Glutamatergic neuron (in vitro differentiated cells): ENCODE data around the gene CHRNG. TPM values are rescaled to one million over a fixed set of nuclear protein-coding genes. Genes with fewer than 3 reads are reported as not detected.

Experiments
- DNase-seq: peaks from one replicate; pipeline ENCODE4 v3.0.0; 2022
- H3K27ac Mint-ChIP-seq: one replicate; pipeline ENCODE4 v1.8.0; 2020; ENCODE audit warnings: mild to moderate bottlenecking, mixed read lengths, inconsistent platforms; ENCODE audit not compliant: unreplicated experiment
- H3K27me3 Mint-ChIP-seq: one replicate; pipeline ENCODE4 v1.8.0; 2020; ENCODE audit warnings: mild to moderate bottlenecking, moderate library complexity, mixed read lengths, inconsistent platforms; ENCODE audit not compliant: unreplicated experiment
- H3K36me3 Mint-ChIP-seq: one replicate; pipeline ENCODE4 v1.8.0; 2020; ENCODE audit warnings: mild to moderate bottlenecking, mixed read lengths, inconsistent platforms; ENCODE audit not compliant: unreplicated experiment
- H3K4me1 Mint-ChIP-seq: one replicate; pipeline ENCODE4 v1.8.0; 2020; ENCODE audit warnings: mild to moderate bottlenecking, low read depth, mixed read lengths, inconsistent platforms; ENCODE audit not compliant: unreplicated experiment
- H3K4me3 Mint-ChIP-seq: one replicate; pipeline ENCODE4 v1.8.0; 2020; ENCODE audit warnings: mild to moderate bottlenecking, mixed read lengths, inconsistent platforms; ENCODE audit not compliant: unreplicated experiment
- H3K9me3 Mint-ChIP-seq: one replicate; pipeline ENCODE4 v1.8.0; 2020; ENCODE audit warnings: mild to moderate bottlenecking, moderate library complexity, mixed read lengths, inconsistent platforms; ENCODE audit not compliant: unreplicated experiment
- CTCF ChIP-seq: fragments of 200-600 bp; sonication (generic); IDR thresholded peaks from one replicate; pipeline ENCODE4 v1.5.0; 2021; ENCODE audit not compliant: partially characterized antibody, unreplicated experiment
- total RNA-seq: library from RNA; stranded (reverse); fragmentation: NEBNext Ultra II Directional; extraction: Animal tissue kit (Norgen Biotek cat#: 25700); gene quantifications from one replicate; pipeline ENCODE4 v1.2.1, GENCODE V29; 2021; ENCODE audit not compliant: unreplicated experiment

Gene CHRNG
- total RNA-seq, 1 donor from 2014 or later, result 3.5 TPM

- no peaks in the 10 kb centered on the region for H3K9me3 Mint-ChIP-seq
- no peaks in the 10 kb centered on the region for H3K4me1 Mint-ChIP-seq
- H3K27me3 Mint-ChIP-seq, result no peaks in the 10 kb centered on the region
- H3K36me3 Mint-ChIP-seq, result peaks cover 3% of the 10 kb centered on the region
- H3K4me3 Mint-ChIP-seq, result no peak overlapping the region
- no peak for TF ChIP-seq CTCF
- no peak for DNase-seq
- no peak overlapping the region for H3K27ac Mint-ChIP-seq
Measured at GRCh38 chr2:232571026-232571474, 31.6 kb downstream of the CHRNG start.

GRCh38 chr2:232573042-232573441, 33.5 kb downstream of the CHRNG start:
- no peak for TF ChIP-seq CTCF
- Mint-ChIP-seq H3K27ac (no peak overlapping the region), H3K4me3 (no peak overlapping the region), H3K4me1 (no peaks in the 10 kb centered on the region), H3K27me3 (no peaks in the 10 kb centered on the region), H3K9me3 (no peaks in the 10 kb centered on the region), H3K36me3 (peaks cover 3% of the 10 kb centered on the region)
- DNase-seq, result no peak

- no peaks in the 10 kb centered on the region for H3K27me3 Mint-ChIP-seq
- DNase-seq, result no peak
- H3K9me3 Mint-ChIP-seq, result no peaks in the 10 kb centered on the region
- H3K4me1 Mint-ChIP-seq, result no peaks in the 10 kb centered on the region
- H3K27ac Mint-ChIP-seq, result no peak overlapping the region
- H3K36me3 Mint-ChIP-seq, result peaks cover 1% of the 10 kb centered on the region
- no peak overlapping the region for H3K4me3 Mint-ChIP-seq
- TF ChIP-seq CTCF, result no peak
Measured at GRCh38 chr2:232573771-232574435, 34.4 kb downstream of the CHRNG start.

GRCh38 chr2:232574674-232575403, 35.3 kb downstream of the CHRNG start:
- DNase-seq, result no peak
- no peaks in the 10 kb centered on the region for H3K4me1 Mint-ChIP-seq
- H3K27ac Mint-ChIP-seq, result no peak overlapping the region
- no peak overlapping the region for H3K4me3 Mint-ChIP-seq
- TF ChIP-seq CTCF, result no peak
- H3K9me3 Mint-ChIP-seq, result no peaks in the 10 kb centered on the region
- H3K36me3 Mint-ChIP-seq, result no peaks in the 10 kb centered on the region
- no peaks in the 10 kb centered on the region for H3K27me3 Mint-ChIP-seq

- H3K9me3 Mint-ChIP-seq, result no peaks in the 10 kb centered on the region
- no peak overlapping the region for H3K27ac Mint-ChIP-seq
- no peaks in the 10 kb centered on the region for H3K36me3 Mint-ChIP-seq
- H3K4me3 Mint-ChIP-seq, result no peak overlapping the region
- no peaks in the 10 kb centered on the region for H3K4me1 Mint-ChIP-seq
- no peaks in the 10 kb centered on the region for H3K27me3 Mint-ChIP-seq
- DNase-seq, result no peak
- no peak for TF ChIP-seq CTCF
Measured at GRCh38 chr2:232575404-232575746, 35.9 kb downstream of the CHRNG start.
